ENCODE data around the gene TRPM4.

The TRPM4 gene

GRCh38 chr19:49113762-49114629 is 43.6 kb upstream of the TRPM4 start, which contains the start of gene LIN7B:
Gene LIN7B (plus strand): TSS chr19:49114370. CDS start chr19:49114405, 35 bp downstream.
- peak; percentile 86 for DNase-seq (ENCODE audit: extremely low spot score)
- TF ChIP-seq PKNOX1 (IDR thresholded peaks at IDR 0.05) = peak; percentile 60
- no peak for TF ChIP-seq FOXK2 (IDR thresholded peaks at IDR 0.05)
- TF ChIP-seq BHLHE40 (IDR thresholded peaks at IDR 0.05; ENCODE audit: borderline replicate concordance) = no peak
- no peak for TF ChIP-seq CTBP1 (IDR thresholded peaks at IDR 0.05; ENCODE audit: borderline replicate concordance)
- TF ChIP-seq TARDBP (IDR thresholded peaks at IDR 0.05) = no peak
- TF ChIP-seq SUZ12 (IDR thresholded peaks at IDR 0.05) = no peak
- no peak for TF ChIP-seq FOXM1 (IDR thresholded peaks at IDR 0.05; ENCODE audit: borderline replicate concordance)
- no peak for TF ChIP-seq ARNT (IDR thresholded peaks at IDR 0.05)
- TF ChIP-seq SP1 (IDR thresholded peaks at IDR 0.05) = no peak
- TF ChIP-seq ZNF384 (IDR thresholded peaks at IDR 0.05) = no peak
- TF ChIP-seq FOXA1 (IDR thresholded peaks at IDR 0.05) = no peak
- TF ChIP-seq LEF1 (IDR thresholded peaks at IDR 0.05; ENCODE audit: borderline replicate concordance) = no peak
- no peak for TF ChIP-seq NFRKB (IDR thresholded peaks at IDR 0.05)
- TF ChIP-seq L3MBTL2 (conservative IDR thresholded peaks at IDR 0.05) = peak; percentile 48; the same call in 1 of the 2 replicates
- no peak for TF ChIP-seq HDGF (IDR thresholded peaks at IDR 0.05; ENCODE audit: borderline replicate concordance)
- POLR2A ChIA-PET = interaction anchor here (0.6 to 2.4 kb wide), 10 partner anchors 7 to 49 kb away, joined by 3 to 16 read pairs (median 5); no protein-coding TSS in a partner anchor
- CTCF ChIA-PET = interaction anchor here (0.6 to 1.9 kb wide), 3 partner anchors 11 to 121 kb away, joined by 3 to 12 read pairs (median 5); partner anchors contain the start of genes GYS1 and RUVBL2

- CTCF ChIA-PET = interaction anchor here (0.6 to 1.9 kb wide), 3 partner anchors 17 to 121 kb away, joined by 4 to 12 read pairs (median 5); partner anchors contain the start of genes GYS1 and RUVBL2
- POLR2A ChIA-PET = interaction anchor here (0.6 to 2.4 kb wide), 9 partner anchors 8 to 49 kb away, joined by 3 to 16 read pairs (median 7); no protein-coding TSS in a partner anchor
- DNase-seq (ENCODE audit: extremely low spot score) = peak; percentile 47
- TF ChIP-seq FOXA1 (IDR thresholded peaks at IDR 0.05) (no peak), LEF1 (IDR thresholded peaks at IDR 0.05; ENCODE audit: borderline replicate concordance) (no peak), ZNF384 (IDR thresholded peaks at IDR 0.05) (no peak), HDGF (IDR thresholded peaks at IDR 0.05; ENCODE audit: borderline replicate concordance) (no peak), L3MBTL2 (conservative IDR thresholded peaks at IDR 0.05) (peak; percentile 31; the same call in 1 of the 2 replicates), SP1 (IDR thresholded peaks at IDR 0.05) (no peak)
These were observed 42.8 kb upstream of the TRPM4 start for GRCh38 chr19:49114630-49115363.

GRCh38 chr19:49116544-49116943 is 41.0 kb upstream of the TRPM4 start:
- CTCF ChIA-PET = interaction anchor here (0.7 kb wide), 1 partner anchor 19 kb away, joined by 3 read pairs; no protein-coding TSS in a partner anchor
- POLR2A ChIA-PET = no interaction called here
- no peak for DNase-seq (ENCODE audit: extremely low spot score)
- TF ChIP-seq CTBP1 (IDR thresholded peaks at IDR 0.05; ENCODE audit: borderline replicate concordance) (no peak), ARNT (IDR thresholded peaks at IDR 0.05) (no peak), ELF4 (IDR thresholded peaks at IDR 0.05) (no peak), ZNF384 (IDR thresholded peaks at IDR 0.05) (no peak), FOXK2 (IDR thresholded peaks at IDR 0.05) (no peak), NFRKB (IDR thresholded peaks at IDR 0.05) (no peak), BHLHE40 (IDR thresholded peaks at IDR 0.05; ENCODE audit: borderline replicate concordance) (no peak), TARDBP (IDR thresholded peaks at IDR 0.05) (no peak), HDGF (IDR thresholded peaks at IDR 0.05; ENCODE audit: borderline replicate concordance) (no peak), SUZ12 (IDR thresholded peaks at IDR 0.05) (no peak), L3MBTL2 (conservative IDR thresholded peaks at IDR 0.05) (no peak), FOXM1 (IDR thresholded peaks at IDR 0.05; ENCODE audit: borderline replicate concordance) (no peak), SP1 (IDR thresholded peaks at IDR 0.05) (no peak), FOXA1 (IDR thresholded peaks at IDR 0.05) (no peak)

GRCh38 chr19:49117677-49118564 is 39.7 kb upstream of the TRPM4 start:
- CTCF ChIA-PET = interaction anchor here (0.6 to 1.1 kb wide), 2 partner anchors 12 to 45 kb away, joined by 3 read pairs; no protein-coding TSS in a partner anchor
- POLR2A ChIA-PET = interaction anchor here (1.0 to 1.5 kb wide), 4 partner anchors 10 to 32 kb away, joined by 3 to 7 read pairs (median 4); no protein-coding TSS in a partner anchor
- no peak for DNase-seq (ENCODE audit: extremely low spot score)
- TF ChIP-seq LEF1 (IDR thresholded peaks at IDR 0.05; ENCODE audit: borderline replicate concordance) = no peak

- POLR2A ChIA-PET = interaction anchor here (1.5 kb wide), 2 partner anchors 9 to 24 kb away, joined by 6 to 7 read pairs; no protein-coding TSS in a partner anchor
- peak; percentile 98 for DNase-seq (ENCODE audit: extremely low spot score)
- TF ChIP-seq FOXM1 (IDR thresholded peaks at IDR 0.05; ENCODE audit: borderline replicate concordance) (no peak), ZNF384 (IDR thresholded peaks at IDR 0.05) (no peak), TARDBP (IDR thresholded peaks at IDR 0.05) (peak; percentile 93), SP1 (IDR thresholded peaks at IDR 0.05) (no peak), CTBP1 (IDR thresholded peaks at IDR 0.05; ENCODE audit: borderline replicate concordance) (no peak), FOXK2 (IDR thresholded peaks at IDR 0.05) (no peak), PKNOX1 (IDR thresholded peaks at IDR 0.05) (peak; percentile 97), ELF4 (IDR thresholded peaks at IDR 0.05) (no peak; the same call in 1 of the 2 replicates), LEF1 (IDR thresholded peaks at IDR 0.05; ENCODE audit: borderline replicate concordance) (no peak; the same call in 1 of the 2 replicates), HDGF (IDR thresholded peaks at IDR 0.05; ENCODE audit: borderline replicate concordance) (no peak), L3MBTL2 (conservative IDR thresholded peaks at IDR 0.05) (peak; percentile 97), SUZ12 (IDR thresholded peaks at IDR 0.05) (no peak), NFRKB (IDR thresholded peaks at IDR 0.05) (no peak)
- CTCF ChIA-PET = interaction anchor here (1.1 kb wide), 1 partner anchor 13 kb away, joined by 3 read pairs; no protein-coding TSS in a partner anchor
These were observed 38.8 kb upstream of the TRPM4 start, which contains the start of gene C19orf73 for GRCh38 chr19:49118565-49119410. Gene C19orf73 (minus strand): TSS chr19:49119143. CDS start chr19:49119022, 121 bp downstream.

Data from HEK293T (cell line).